Naive B cell (primary cell): Measurements from ENCODE around the gene CIDEC. TPM values are rescaled to one million over a fixed set of nuclear protein-coding genes. Genes with fewer than 3 reads are reported as not detected.
"Not testable (repeated sequence)": the region's sequence is repeated elsewhere in the genome, so short reads cannot be mapped to it uniquely, and the experiment has no call there.

Experiments used
- ATAC-seq, 2 donors: fragments of 150-1000 bp; cut with Tn5 transposase; 2 replicates each; pipeline ENCODE4 v1.10.0; 2021; ENCODE audit warnings: low read depth in 2 of 2, mild to moderate bottlenecking in 2 of 2, moderate library complexity in 2 of 2
- DNase-seq: peaks from one replicate; pipeline ENCODE4 v3.0.0; 2022
- H3K27ac Mint-ChIP-seq, 6 donors: one replicate each; pipeline ENCODE4 v1.8.0; 2020 to 2022; ENCODE audit warnings: mild to moderate bottlenecking in 6 of 6, mixed read lengths in 6 of 6, moderate library complexity in 5 of 6, inconsistent platforms in 2 of 6
- H3K27me3 Mint-ChIP-seq, 3 donors: one replicate each; pipeline ENCODE4 v1.8.0; 2021 to 2022; ENCODE audit warnings: mixed read lengths in 3 of 3, mild to moderate bottlenecking in 1 of 3
- H3K36me3 Mint-ChIP-seq, 2 donors: one replicate each; pipeline ENCODE4 v1.8.0; 2020 to 2022; ENCODE audit warnings: mixed read lengths in 2 of 2, inconsistent platforms in 1 of 2, mild to moderate bottlenecking in 1 of 2
- H3K4me1 Mint-ChIP-seq, 3 donors: one replicate each; pipeline ENCODE4 v1.8.0; 2020 to 2022; ENCODE audit warnings: mixed read lengths in 3 of 3, inconsistent platforms in 1 of 3, mild to moderate bottlenecking in 1 of 3, moderate library complexity in 1 of 3
- H3K4me3 Mint-ChIP-seq, 8 donors: one replicate each; pipeline ENCODE4 v1.8.0; 2020 to 2022; ENCODE audit warnings: mild to moderate bottlenecking in 8 of 8, mixed read lengths in 8 of 8, moderate library complexity in 8 of 8, inconsistent platforms in 2 of 8
- H3K9me3 Mint-ChIP-seq, 7 donors: one replicate each; pipeline ENCODE4 v1.8.0; 2020 to 2022; ENCODE audit warnings: mixed read lengths in 7 of 7, mild to moderate bottlenecking in 5 of 7, inconsistent platforms in 2 of 7, moderate library complexity in 1 of 7
- polyA plus RNA-seq, 6 donors: library from polyadenylated mRNA; unstranded; fragments of 300-500 nt; fragmentation: Illumina TruSeq; gene quantifications; one replicate each; pipeline ENCODE4 v1.2.3, GENCODE V29; 2021; ENCODE audit warnings: low read depth in 6 of 6

Gene CIDEC
- polyA plus RNA-seq, 6 donors from 2014 or later: 0.36 TPM; not detected in 5

DNA sequence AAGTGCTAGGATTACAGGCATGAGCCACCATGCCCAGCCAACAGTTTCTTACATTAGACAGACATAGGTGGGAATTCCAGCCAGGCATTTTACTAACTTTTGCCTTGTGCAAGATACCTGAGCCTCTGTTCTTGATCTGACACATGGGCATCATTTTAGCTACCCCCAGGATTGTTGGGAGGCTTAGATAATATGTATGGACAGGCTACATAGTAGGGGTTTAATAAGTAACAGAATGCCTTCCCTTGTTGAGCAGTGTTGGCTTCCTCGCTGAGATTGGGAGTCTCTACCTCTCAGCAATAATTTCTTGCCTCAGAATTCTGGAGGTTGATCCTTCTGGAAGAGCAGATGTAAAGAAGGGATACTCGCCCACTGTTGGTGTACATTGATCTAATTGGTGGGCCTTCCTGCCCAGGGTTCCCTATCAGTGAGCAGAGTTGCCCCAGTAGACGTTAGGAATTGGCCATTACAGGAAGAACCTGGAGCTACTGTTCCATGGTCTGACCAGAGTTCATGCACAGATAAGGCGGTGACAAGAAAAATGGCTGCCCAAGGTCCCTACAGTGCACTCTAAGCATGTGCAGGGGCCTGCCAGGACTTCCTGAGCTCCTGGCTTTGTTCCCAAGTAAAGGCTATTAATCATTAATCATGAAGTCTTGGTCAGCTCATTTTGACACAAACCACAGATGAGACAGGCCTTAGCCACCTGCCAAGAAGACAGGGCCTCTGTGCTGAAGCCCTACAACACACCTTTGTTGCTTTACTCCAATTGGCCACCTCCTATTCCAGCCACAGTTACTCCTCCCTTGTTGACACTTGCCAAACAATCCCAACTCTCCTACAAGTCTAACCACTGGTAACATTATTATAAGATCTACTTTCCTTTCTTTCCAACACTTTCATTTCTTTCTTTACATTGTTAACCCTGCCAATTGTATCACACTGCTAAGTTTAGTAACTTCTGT is 17.6 kb upstream of the CIDEC start:
- Mint-ChIP-seq H3K4me1 (peaks cover 34 to 50% (median 36%) of the 10 kb centered on the region in 3 donors), H3K36me3 (peaks cover 6% of the 10 kb centered on the region in 2 donors), H3K9me3 (no peaks in the 10 kb centered on the region), H3K27me3 (peaks cover 0 to under 1% (median 0%) of the 10 kb centered on the region in 3 donors), H3K4me3 (no peak overlapping the region), H3K27ac (peak overlapping the region in 5 of 6 donors; percentile 17 to 98 (median 85))
- ATAC-seq (no peak), DNase-seq (no peak)

DNA sequence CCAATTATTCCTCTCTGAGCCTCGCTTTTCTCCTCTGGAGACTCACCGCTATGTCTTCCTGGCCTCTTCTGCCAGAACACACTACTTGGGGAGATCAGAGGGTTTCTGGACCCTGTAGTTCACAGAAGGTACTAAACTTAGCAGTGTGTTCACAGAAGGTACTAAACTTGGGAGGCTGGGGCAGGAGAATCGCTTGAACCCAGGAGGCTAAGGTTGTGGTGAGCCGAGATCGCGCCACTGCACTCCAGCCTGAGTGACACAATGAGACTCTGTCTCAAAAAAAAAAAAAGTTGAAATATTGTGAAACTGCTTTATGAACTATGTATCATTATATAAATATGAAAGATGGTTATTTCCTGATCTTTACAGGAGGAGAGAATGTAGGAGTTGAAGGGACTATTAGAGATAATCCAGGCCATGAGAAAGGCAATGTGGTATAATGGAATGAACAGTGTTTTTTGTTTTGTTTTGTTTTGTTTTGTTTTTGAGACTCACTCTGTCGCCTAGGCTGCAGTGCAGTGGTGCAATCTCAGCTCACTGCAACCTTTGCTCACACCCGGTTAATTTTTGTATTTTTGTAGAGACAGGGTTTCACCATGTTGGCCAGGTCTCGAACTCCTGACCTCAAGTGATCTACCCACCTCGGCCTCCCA is 16.8 kb upstream of the CIDEC start:
- not testable (repeated sequence) for ATAC-seq, H3K9me3 Mint-ChIP-seq, DNase-seq, H3K27me3 Mint-ChIP-seq
- peak overlapping the region in 1 of 8 donors; percentile 53 for H3K4me3 Mint-ChIP-seq
- H3K36me3 Mint-ChIP-seq: peaks cover 6 to 12% of the 10 kb centered on the region in 2 donors
- peaks cover 40 to 55% (median 42%) of the 10 kb centered on the region in 3 donors for H3K4me1 Mint-ChIP-seq
- H3K27ac Mint-ChIP-seq: peak overlapping the region in 5 of 6 donors; percentile 33 to 98 (median 74)

DNA sequence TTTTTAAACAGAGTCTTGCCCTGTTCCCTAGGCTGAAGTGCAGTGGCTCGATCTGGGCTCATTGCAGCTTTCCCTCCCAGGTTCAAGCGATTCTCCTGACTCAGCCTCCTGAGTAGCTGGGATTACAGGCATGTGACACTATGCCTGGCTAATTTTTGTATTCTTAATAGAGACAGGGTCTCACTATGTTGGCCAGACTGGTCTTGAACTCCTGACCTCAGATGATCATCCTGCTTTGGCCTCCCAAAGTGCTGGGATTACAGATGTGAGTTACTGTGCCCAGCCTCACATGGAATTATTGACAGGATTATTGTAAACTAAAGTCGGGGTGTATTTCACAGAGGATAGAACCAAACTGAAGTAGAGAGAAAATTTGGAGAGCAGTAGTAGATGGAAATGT is 15.7 kb upstream of the CIDEC start:
- H3K27ac Mint-ChIP-seq: peak overlapping the region in 5 of 6 donors; percentile 23 to 98 (median 54)
- H3K4me3 Mint-ChIP-seq, ATAC-seq, DNase-seq, H3K27me3 Mint-ChIP-seq, H3K9me3 Mint-ChIP-seq: not testable (repeated sequence)
- peaks cover 49 to 61% (median 52%) of the 10 kb centered on the region in 3 donors for H3K4me1 Mint-ChIP-seq
- peaks cover 10 to 12% of the 10 kb centered on the region in 2 donors for H3K36me3 Mint-ChIP-seq

DNA sequence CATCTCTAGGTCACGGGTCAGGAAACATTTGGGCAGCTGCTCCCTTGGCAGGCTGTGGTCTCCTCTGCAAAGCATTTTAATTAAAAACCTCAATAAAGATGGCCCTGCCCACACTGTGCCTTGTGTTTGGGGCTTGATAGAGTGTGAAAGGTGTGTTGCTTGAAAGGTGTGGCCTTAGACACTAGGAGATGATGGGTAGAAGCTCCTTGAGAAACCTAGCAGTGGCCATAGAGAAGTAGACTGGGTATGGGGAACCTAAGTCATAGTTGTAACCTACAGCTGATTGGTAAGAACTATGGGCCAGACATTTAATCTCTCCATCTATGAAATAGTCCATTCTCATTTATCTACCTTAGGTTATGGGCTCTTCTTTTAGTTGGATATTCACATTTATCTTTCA is 13.7 kb upstream of the CIDEC start:
- ATAC-seq (no peak), DNase-seq (no peak)
- Mint-ChIP-seq H3K4me3 (peak overlapping the region in 2 of 8 donors; percentile 25 to 29), H3K27me3 (no peaks in the 10 kb centered on the region), H3K4me1 (peaks cover 45 to 64% (median 60%) of the 10 kb centered on the region in 3 donors), H3K9me3 (peaks cover 0 to 2% (median 0%) of the 10 kb centered on the region in 7 donors), H3K36me3 (peaks cover 10 to 12% of the 10 kb centered on the region in 2 donors), H3K27ac (peak overlapping the region; percentile 54 to 98 (median 90))

DNA sequence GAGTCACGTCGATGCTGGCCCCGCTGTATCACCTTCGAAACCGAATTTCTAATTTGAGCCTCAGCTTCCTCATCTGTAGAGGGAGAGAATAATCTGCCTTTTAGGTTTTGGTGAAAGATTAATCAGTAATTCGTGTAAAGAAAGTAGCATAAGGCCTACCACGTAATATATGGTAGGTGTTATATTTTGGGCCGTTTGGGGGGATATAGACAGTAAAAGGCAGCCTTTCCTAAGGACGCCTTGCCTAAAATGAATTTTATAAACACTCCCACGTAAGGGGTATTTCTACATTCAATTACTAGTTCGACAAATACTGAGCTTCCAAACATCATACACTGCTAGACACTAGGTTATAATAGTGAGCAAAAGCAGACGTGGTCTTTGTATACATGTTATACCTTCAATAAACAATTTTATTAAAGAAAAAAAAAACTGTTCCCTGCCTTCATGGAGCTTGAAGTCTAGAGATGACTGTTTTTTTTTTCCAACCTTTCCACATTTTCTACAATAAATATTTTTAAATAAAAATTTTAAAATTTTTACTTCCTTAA is 11.1 kb upstream of the CIDEC start:
- no peaks in the 10 kb centered on the region for H3K27me3 Mint-ChIP-seq
- H3K4me1 Mint-ChIP-seq: peaks cover 36 to 52% (median 43%) of the 10 kb centered on the region in 3 donors
- peaks cover 0 to 2% (median 0%) of the 10 kb centered on the region in 7 donors for H3K9me3 Mint-ChIP-seq
- DNase-seq: no peak
- peak overlapping the region; percentile 89 to 100 (median 98) for H3K4me3 Mint-ChIP-seq
- ATAC-seq: no peak
- H3K27ac Mint-ChIP-seq: peak overlapping the region; percentile 98 to 100 (median 100)
- H3K36me3 Mint-ChIP-seq: peaks cover 10 to 12% of the 10 kb centered on the region in 2 donors

DNA sequence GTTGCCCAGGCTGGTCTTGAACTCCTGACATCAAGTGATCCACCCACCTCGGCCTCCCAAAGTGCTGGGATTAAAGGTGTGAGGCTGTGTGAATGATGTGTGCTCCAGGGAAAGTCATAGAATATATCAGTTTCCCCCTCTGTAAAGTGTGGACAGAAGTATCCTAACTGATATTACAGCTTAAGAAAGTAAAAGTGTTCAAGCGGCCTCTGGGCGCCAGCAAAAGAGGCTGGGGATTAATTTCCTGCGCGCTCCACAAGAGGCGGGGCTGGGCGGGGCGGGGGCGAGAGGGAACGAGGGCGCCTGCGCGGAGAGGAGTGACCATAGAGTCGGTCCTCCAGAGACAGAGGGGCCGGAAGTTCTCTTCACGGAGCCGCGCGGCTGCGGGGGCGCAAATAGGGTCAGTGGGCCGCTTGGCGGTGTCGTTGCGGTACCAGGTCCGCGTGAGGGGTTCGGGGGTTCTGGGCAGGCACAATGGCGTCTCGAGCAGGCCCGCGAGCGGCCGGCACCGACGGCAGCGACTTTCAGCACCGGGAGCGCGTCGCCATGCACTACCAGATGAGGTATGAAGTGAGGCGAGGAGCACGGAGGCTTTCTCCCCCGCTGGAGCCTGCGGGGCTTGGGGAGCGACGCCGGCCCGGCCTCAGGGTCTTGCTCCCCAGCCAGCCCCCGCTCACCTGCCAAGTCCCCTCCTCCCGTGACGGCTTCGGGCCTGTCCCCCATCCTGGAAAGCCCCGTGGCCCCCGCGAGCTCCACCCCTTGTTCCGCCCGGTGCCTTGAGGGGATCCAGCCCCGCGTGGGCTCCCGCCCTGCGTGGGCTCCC is 10.4 kb upstream of the CIDEC start, which contains the start of gene JAGN1:
TSS of gene JAGN1 (plus strand) at position 362 of the 823 bp plus-strand sequence. CDS start at position 475, 113 bp downstream.
- Mint-ChIP-seq H3K36me3 (peaks cover 10 to 12% of the 10 kb centered on the region in 2 donors), H3K4me3 (peak within 1 kb of the TSS; percentile 89 to 100 (median 98)), H3K27ac (peak within 1 kb of the TSS; percentile 98 to 100 (median 100)), H3K27me3 (no peaks in the 10 kb centered on the region), H3K4me1 (peaks cover 33 to 48% (median 43%) of the 10 kb centered on the region in 3 donors), H3K9me3 (peaks cover 0 to 2% (median 0%) of the 10 kb centered on the region in 7 donors)
- ATAC-seq (peak; percentile 87 to 89), DNase-seq (peak; percentile 87)

DNA sequence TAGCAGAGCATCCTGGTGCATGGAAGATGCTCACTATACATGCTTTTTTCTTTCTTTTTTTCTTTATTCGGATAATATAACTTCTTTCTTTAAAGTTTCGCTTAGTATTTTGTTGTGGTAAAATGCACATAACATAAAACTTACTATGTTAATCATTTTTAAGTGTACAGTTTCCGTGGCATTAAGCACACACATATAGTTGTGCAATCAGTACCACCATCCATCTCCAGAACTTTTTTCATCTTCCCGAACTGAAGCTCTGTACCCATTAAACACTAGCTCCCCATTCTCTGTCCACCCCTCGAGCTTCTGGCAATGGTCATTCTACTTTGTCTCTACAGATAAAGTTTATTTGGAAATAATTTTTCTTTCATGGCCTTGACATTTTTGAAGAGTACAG is 9.4 kb upstream of the CIDEC start:
- H3K27ac Mint-ChIP-seq: peak overlapping the region in 3 of 6 donors; percentile 56 to 100 (median 98)
- ATAC-seq: no peak
- DNase-seq: no peak

DNA sequence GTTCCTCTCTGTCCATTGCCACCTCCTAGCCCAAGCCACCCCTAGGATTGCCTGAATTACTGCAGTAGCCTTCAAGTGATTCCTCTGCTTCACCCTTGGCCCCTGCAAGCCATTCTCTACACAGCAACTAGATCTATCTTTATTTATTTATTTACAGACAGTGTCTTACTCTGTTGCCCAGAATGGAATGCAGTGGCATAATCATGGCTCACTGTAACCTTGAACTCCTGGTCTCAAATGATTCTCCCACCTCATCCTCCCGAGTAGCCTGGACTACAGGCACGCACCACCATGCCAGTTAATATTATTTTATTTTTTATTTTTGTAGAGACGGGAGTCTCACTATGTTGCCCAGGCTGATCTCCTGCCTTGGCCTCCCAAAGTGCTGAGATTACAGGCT is 8.5 kb upstream of the CIDEC start:
- H3K27ac Mint-ChIP-seq: peak overlapping the region in 4 of 6 donors; percentile 12 to 62 (median 47)
- peak overlapping the region in 2 of 8 donors; percentile 77 to 99 for H3K4me3 Mint-ChIP-seq

More for the DNA sequence above, 9.4 kb upstream of the CIDEC start:
- Mint-ChIP-seq H3K9me3 (peaks cover 0 to 2% (median 0%) of the 10 kb centered on the region in 7 donors), H3K27me3 (no peaks in the 10 kb centered on the region), H3K4me3 (peak overlapping the region in 5 of 8 donors; percentile 89 to 99 (median 98)), H3K36me3 (peaks cover 4 to 12% of the 10 kb centered on the region in 2 donors), H3K4me1 (peaks cover 27 to 40% (median 35%) of the 10 kb centered on the region in 3 donors)

DNA sequence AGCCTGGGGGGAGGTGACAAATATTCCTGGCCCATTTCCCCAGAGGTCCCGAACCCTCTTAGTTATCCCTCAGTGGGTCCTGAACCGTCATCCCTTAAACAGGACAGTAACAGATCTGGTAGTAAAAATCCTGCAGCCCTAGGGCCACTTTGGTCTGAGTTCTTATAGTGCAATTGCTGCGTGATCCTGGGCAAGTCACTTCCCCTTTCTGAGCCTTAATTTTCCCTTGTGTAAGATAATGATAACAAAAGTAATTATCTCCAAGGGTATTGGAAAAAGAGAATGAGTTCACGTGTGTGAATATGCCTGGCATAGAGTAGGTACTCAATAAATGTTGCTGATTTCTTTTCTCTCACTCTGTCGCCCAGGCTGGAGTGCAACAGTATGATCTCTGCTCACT is 7.4 kb upstream of the CIDEC start:
- no peaks in the 10 kb centered on the region for H3K27me3 Mint-ChIP-seq
- peak overlapping the region in 1 of 8 donors; percentile 9 for H3K4me3 Mint-ChIP-seq

More for the DNA sequence above, 8.5 kb upstream of the CIDEC start:
- Mint-ChIP-seq H3K36me3 (peaks cover 4 to 12% of the 10 kb centered on the region in 2 donors), H3K9me3 (peaks cover 0 to 2% (median 0%) of the 10 kb centered on the region in 7 donors), H3K4me1 (peaks cover 20 to 31% (median 30%) of the 10 kb centered on the region in 3 donors), H3K27me3 (no peaks in the 10 kb centered on the region)
- DNase-seq (no peak), ATAC-seq (no peak)

DNA sequence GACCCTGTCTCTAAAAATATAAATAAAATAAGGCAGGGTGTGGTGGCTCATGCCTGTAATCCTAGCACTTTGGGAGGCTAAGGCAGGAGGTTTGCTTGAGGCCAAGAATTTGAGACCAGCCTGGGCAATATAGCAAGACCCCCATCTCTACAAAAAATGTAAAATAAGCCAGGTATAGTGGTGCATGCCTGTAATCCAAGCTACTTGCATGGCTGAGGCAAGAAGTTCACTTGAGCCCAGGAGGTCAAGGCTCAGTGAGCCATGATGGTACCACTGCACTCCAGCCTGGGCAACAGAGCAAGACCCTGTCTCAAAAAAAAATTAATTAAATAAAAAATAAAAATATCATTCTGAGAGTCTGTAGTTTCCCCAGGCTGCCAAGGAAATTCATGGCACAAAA is 6.3 kb upstream of the CIDEC start:
- peaks cover 5 to 15% (median 13%) of the 10 kb centered on the region in 3 donors for H3K4me1 Mint-ChIP-seq
- no peaks in the 10 kb centered on the region for H3K27me3 Mint-ChIP-seq
- H3K4me3 Mint-ChIP-seq: no peak overlapping the region
- H3K27ac Mint-ChIP-seq: no peak overlapping the region
- no peaks in the 10 kb centered on the region for H3K9me3 Mint-ChIP-seq
- H3K36me3 Mint-ChIP-seq: peaks cover 0 to 4% of the 10 kb centered on the region in 2 donors
- no peak for ATAC-seq
- DNase-seq: no peak

More for the DNA sequence above, 7.4 kb upstream of the CIDEC start:
- peaks cover 0 to 2% (median 0%) of the 10 kb centered on the region in 7 donors for H3K9me3 Mint-ChIP-seq
- peaks cover 12 to 23% (median 22%) of the 10 kb centered on the region in 3 donors for H3K4me1 Mint-ChIP-seq
- H3K27ac Mint-ChIP-seq: peak overlapping the region in 1 of 6 donors; percentile 38
- H3K36me3 Mint-ChIP-seq: peaks cover 4% of the 10 kb centered on the region in 2 donors
- ATAC-seq (no peak), DNase-seq (no peak)

DNA sequence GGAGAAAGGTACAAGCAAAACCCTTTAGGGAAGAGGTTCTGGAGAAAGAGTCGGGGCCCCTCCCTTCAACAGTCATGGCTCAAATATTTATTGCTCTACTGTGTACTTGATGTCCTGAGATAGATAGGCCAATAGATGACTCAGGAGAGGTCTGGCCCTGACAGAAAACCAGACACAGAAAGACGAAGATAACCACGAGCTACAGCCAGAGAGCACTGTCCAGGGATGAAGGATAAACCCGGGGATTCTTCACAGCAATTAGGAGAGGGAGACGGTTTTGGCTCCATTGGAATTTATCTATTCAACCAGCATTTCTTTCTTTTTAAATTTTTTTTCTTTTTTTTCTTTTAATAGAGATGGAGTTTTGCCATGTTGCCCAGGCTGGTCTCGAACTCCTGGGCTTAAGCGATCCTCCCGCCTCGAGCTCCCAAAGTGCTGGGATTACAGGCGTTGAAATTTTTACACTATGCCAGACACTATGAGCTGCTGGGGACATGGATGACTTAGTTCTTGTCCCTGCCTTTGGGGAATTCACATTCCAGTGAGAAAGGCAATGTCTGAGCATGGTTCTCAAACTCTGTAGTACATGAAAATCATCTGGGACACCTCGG is 4.6 kb upstream of the CIDEC start:
- Mint-ChIP-seq H3K27ac (peak overlapping the region in 1 of 6 donors; percentile 12), H3K9me3 (no peaks in the 10 kb centered on the region), H3K4me3 (peak overlapping the region in 1 of 8 donors; percentile 1), H3K4me1 (peaks cover 0 to 4% (median 0%) of the 10 kb centered on the region in 3 donors), H3K27me3 (peaks cover 0 to 10% (median 0%) of the 10 kb centered on the region in 3 donors), H3K36me3 (no peaks in the 10 kb centered on the region)
- DNase-seq (no peak), ATAC-seq (no peak)
